ENCODE results near the gene MBP. TPM values are rescaled to one million over a fixed set of nuclear protein-coding genes. Genes with fewer than 3 reads are reported as not detected.

The MBP gene
- total and polyA plus RNA-seq, 10 donors, result 11.1 to 96.0 (median 70.8) TPM

GRCh38 chr18:77168811-77169311 lies 36.3 kb upstream of the MBP start:
- Histone ChIP-seq H3K36me3 (no peaks in the 10 kb centered on the region), H3K4me3 (no peak overlapping the region), H3K27me3 (replicated peaks in 1 of 7) (peaks cover 0 to 19% (median 0%) of the 10 kb centered on the region in 7 donors), H3K4me1 (no peaks in the 10 kb centered on the region), H3K9me3 (no peaks in the 10 kb centered on the region), H3K27ac (no peak overlapping the region)
- intact Hi-C loops (cut with DNase I; ENCODE audit: low total_unique reads), result no loop called here
- TF ChIP-seq CTCF (IDR thresholded peaks at IDR 0.05 in 8 of 11, conservative IDR thresholded peaks at IDR 0.05 in 3 of 11), result no peak
- no peak for TF ChIP-seq POLR2A (IDR thresholded peaks at IDR 0.05)
- no peak for TF ChIP-seq POLR2AphosphoS5 (IDR thresholded peaks at IDR 0.05)
- DNase-seq, result no peak
- WGBS, 5 donors, result 89 to 93% (median 91%) methylated on average over 12 to 15 of the region's 15 CpGs

- TF ChIP-seq POLR2AphosphoS5 (IDR thresholded peaks at IDR 0.05), result no peak
- no peak for TF ChIP-seq CTCF (IDR thresholded peaks at IDR 0.05 in 8 of 11, conservative IDR thresholded peaks at IDR 0.05 in 3 of 11)
- no peak for TF ChIP-seq POLR2A (IDR thresholded peaks at IDR 0.05)
- H3K9me3 ChIP-seq, result no peaks in the 10 kb centered on the region
- no peaks in the 10 kb centered on the region for H3K4me1 ChIP-seq
- H3K27ac ChIP-seq, result no peak overlapping the region
- DNase-seq, result no peak
- WGBS, 5 donors, result 84 to 94% (median 90%) methylated on average over 5 of the region's 5 CpGs
- no peaks in the 10 kb centered on the region for H3K36me3 ChIP-seq
- H3K27me3 ChIP-seq (replicated peaks in 1 of 7), result peaks cover 0 to 30% (median 0%) of the 10 kb centered on the region in 7 donors
- H3K4me3 ChIP-seq, result no peak overlapping the region
- intact Hi-C loops (cut with DNase I; ENCODE audit: low total_unique reads), result no loop called here
Observed at GRCh38 chr18:77167251-77167650, 34.7 kb upstream of the MBP start.

- Histone ChIP-seq H3K27me3 (replicated peaks in 1 of 7) (peaks cover 0 to 30% (median 0%) of the 10 kb centered on the region in 7 donors), H3K9me3 (no peaks in the 10 kb centered on the region), H3K4me3 (no peak overlapping the region), H3K27ac (no peak overlapping the region), H3K36me3 (no peaks in the 10 kb centered on the region), H3K4me1 (no peaks in the 10 kb centered on the region)
- DNase-seq, result no peak
- intact Hi-C loops (cut with DNase I; ENCODE audit: low total_unique reads), result no loop called here
- TF ChIP-seq CTCF (IDR thresholded peaks at IDR 0.05 in 8 of 11, conservative IDR thresholded peaks at IDR 0.05 in 3 of 11), result no peak
- TF ChIP-seq POLR2AphosphoS5 (IDR thresholded peaks at IDR 0.05), result no peak
- no peak for TF ChIP-seq POLR2A (IDR thresholded peaks at IDR 0.05)
- WGBS, 5 donors, result 83 to 99% (median 91%) methylated on average over 8 to 11 of the region's 11 CpGs
Observed at GRCh38 chr18:77166523-77166922, 33.9 kb upstream of the MBP start.

- WGBS, 5 donors, result 68 to 85% (median 79%) methylated on average over 19 of the region's 19 CpGs
- intact Hi-C loops (cut with DNase I; ENCODE audit: low total_unique reads), result no loop called here
- Histone ChIP-seq H3K4me3 (no peak overlapping the region), H3K4me1 (peaks cover 0 to 5% (median 3%) of the 10 kb centered on the region in 6 donors), H3K27me3 (replicated peaks in 1 of 7) (peaks cover 0 to 30% (median 0%) of the 10 kb centered on the region in 7 donors), H3K36me3 (no peaks in the 10 kb centered on the region), H3K27ac (no peak overlapping the region), H3K9me3 (no peaks in the 10 kb centered on the region)
- TF ChIP-seq POLR2AphosphoS5 (IDR thresholded peaks at IDR 0.05) (no peak), POLR2A (IDR thresholded peaks at IDR 0.05) (no peak), CTCF (IDR thresholded peaks at IDR 0.05 in 8 of 11, conservative IDR thresholded peaks at IDR 0.05 in 3 of 11) (no peak)
- DNase-seq, result no peak
Observed at GRCh38 chr18:77165503-77166188, 33.1 kb upstream of the MBP start.

All from spleen (tissue), 11 donors.